Neural cell (in vitro differentiated cells): ENCODE measurements around the gene ZSWIM6. TPM values are rescaled to one million over a fixed set of nuclear protein-coding genes. Genes with fewer than 3 reads are reported as not detected.

Experiments used
- H2AFZ ChIP-seq: fragments of 200-600, 300-800 bp; sonication (generic), shearing (Covaris generic); 2 replicates; pipeline ENCODE4 v1.6.0; 2014; ENCODE audit warnings: low read depth, mild to moderate bottlenecking, antibody characterized with exemption, low read length, moderate library complexity
- H3F3A ChIP-seq: fragments of 200-600 bp; shearing (Covaris generic); 2 replicates; pipeline ENCODE4 v1.6.1; 2016; ENCODE audit warnings: mild to moderate bottlenecking, moderate library complexity, mixed read lengths, antibody characterized with exemption, low read length; ENCODE audit not compliant: insufficient read depth, poor library complexity, severe bottlenecking
- H3K27ac ChIP-seq: fragments of 200-600, 300-800 bp; sonication (generic), shearing (Covaris generic); 2 replicates; pipeline ENCODE4 v1.5.1; 2014; ENCODE audit warnings: mild to moderate bottlenecking, low read length, moderate library complexity
- H3K27me3 ChIP-seq: fragments of 300-800, 200-600 bp; sonication (generic), shearing (Covaris generic); 2 replicates; pipeline ENCODE4 v1.6.0; 2014; ENCODE audit warnings: mild to moderate bottlenecking, low read depth, low read length, moderate library complexity; ENCODE audit not compliant: insufficient read depth
- H3K36me3 ChIP-seq: fragments of 300-800, 200-600 bp; sonication (generic), shearing (Covaris generic); 2 replicates; pipeline ENCODE4 v1.5.1; 2014; ENCODE audit warnings: mild to moderate bottlenecking, antibody characterized with exemption, low read length, moderate library complexity; ENCODE audit not compliant: insufficient read depth
- H3K4me2 ChIP-seq: fragments of 300-800, 200-600 bp; sonication (generic), shearing (Covaris generic); 2 replicates; pipeline ENCODE4 v1.6.0; 2014; ENCODE audit warnings: mild to moderate bottlenecking, low read length
- H3K4me3 ChIP-seq: fragments of 300-800, 200-600 bp; sonication (generic), shearing (Covaris generic); 2 replicates; pipeline ENCODE4 v1.5.1; 2014; ENCODE audit warnings: mild to moderate bottlenecking, low read length, moderate library complexity
- H3K79me2 ChIP-seq: fragments of 200-600 bp; shearing (Covaris generic); replicated peaks from 2 replicates; pipeline ENCODE4 v1.6.0; 2014; ENCODE audit warnings: mild to moderate bottlenecking, low read length, moderate library complexity; ENCODE audit not compliant: insufficient read depth
- H3K9ac ChIP-seq: fragments of 300-800, 200-600 bp; sonication (generic), shearing (Covaris generic); 2 replicates; pipeline ENCODE4 v1.6.1; 2016; ENCODE audit warnings: mild to moderate bottlenecking, low read length, mixed read lengths
- H3K9me2 ChIP-seq: fragments of 200-600 bp; shearing (Covaris generic); 2 replicates; pipeline ENCODE4 v1.6.1; 2016; ENCODE audit warnings: mild to moderate bottlenecking, low read length, mixed read lengths; ENCODE audit not compliant: insufficient read depth
- H3K9me3 ChIP-seq: fragments of 200-600, 300-800 bp; sonication (generic), shearing (Covaris generic); 2 replicates; pipeline ENCODE4 v1.6.1; 2016; ENCODE audit warnings: mild to moderate bottlenecking, mixed run types, low read length, moderate library complexity, mixed read lengths
- H4K20me1 ChIP-seq: fragments of 200-600 bp; shearing (Covaris generic); 2 replicates; pipeline ENCODE4 v1.6.1; 2016; ENCODE audit warnings: mild to moderate bottlenecking, mixed run types; ENCODE audit not compliant: insufficient read depth
- CTCF ChIP-seq: fragments of 450-650 bp; IDR thresholded peaks from 2 replicates; pipeline ENCODE4 v1.5.1; 2014; ENCODE audit warnings: antibody characterized with exemption, mild to moderate bottlenecking, moderate library complexity; ENCODE audit not compliant: poor library complexity, severe bottlenecking
- EP300 ChIP-seq: fragments of 450-650 bp; conservative IDR thresholded peaks from 2 replicates; pipeline ENCODE4 v1.6.1; 2014; ENCODE audit warnings: antibody characterized with exemption, mild to moderate bottlenecking, moderate library complexity; ENCODE audit not compliant: poor library complexity, severe bottlenecking
- EZH2 ChIP-seq: fragments of 200-600, 300-800 bp; shearing (Covaris generic), sonication (generic); IDR thresholded peaks from 2 replicates; pipeline ENCODE4 v1.6.1; 2014; ENCODE audit warnings: antibody characterized with exemption, low read length, borderline replicate concordance, mild to moderate bottlenecking; ENCODE audit not compliant: insufficient read depth, poor library complexity, severe bottlenecking
- MXI1 ChIP-seq: fragments of 450-650 bp; conservative IDR thresholded peaks from 2 replicates; pipeline ENCODE4 v1.6.1; 2014; ENCODE audit warnings: antibody characterized with exemption, mild to moderate bottlenecking; ENCODE audit not compliant: poor library complexity, severe bottlenecking
- POLR2AphosphoS5 ChIP-seq: IDR thresholded peaks from 2 replicates; pipeline ENCODE4 v1.6.1; 2012
- RAD21 ChIP-seq: fragments of 450-650 bp; conservative IDR thresholded peaks from 2 replicates; pipeline ENCODE4 v1.6.1; 2014; ENCODE audit warnings: antibody characterized with exemption, mild to moderate bottlenecking, moderate library complexity
- REST ChIP-seq: IDR thresholded peaks from 2 replicates; pipeline ENCODE4 v1.6.1; 2012; ENCODE audit warnings: borderline replicate concordance
- SMC3 ChIP-seq: fragments of 450-650 bp; conservative IDR thresholded peaks from 2 replicates; pipeline ENCODE4 v1.6.1; 2014; ENCODE audit warnings: antibody characterized with exemption, mild to moderate bottlenecking, moderate library complexity; ENCODE audit not compliant: poor library complexity
- TAF1 ChIP-seq: IDR thresholded peaks from 2 replicates; pipeline ENCODE4 v1.6.1; 2012; ENCODE audit warnings: low read depth
- polyA plus RNA-seq: library from polyadenylated mRNA; depleted of rRNA; stranded (reverse); fragments of >200 nt; gene quantifications from 2 replicates; pipeline ENCODE4 v1.2.3, GENCODE V29; 2014

Gene ZSWIM6
- polyA plus RNA-seq, 1 donor from 2014 or later: 43.6 TPM

- no peaks in the 10 kb centered on the region for H3K27me3 ChIP-seq
- no peaks in the 10 kb centered on the region for H3K9me2 ChIP-seq
- TF ChIP-seq RAD21 (no peak), EZH2 (no peak), SMC3 (no peak)
- no peaks in the 10 kb centered on the region for H3K9me3 ChIP-seq
- no peak overlapping the region for H3K4me3 ChIP-seq
- peaks cover 98% of the 10 kb centered on the region for H3K79me2 ChIP-seq
- H4K20me1 ChIP-seq: no peaks in the 10 kb centered on the region
- H3K9ac ChIP-seq: no peak overlapping the region
- H3F3A ChIP-seq: peaks cover 2% of the 10 kb centered on the region
- no peak overlapping the region for H2AFZ ChIP-seq
- H3K27ac ChIP-seq: no peak overlapping the region
- H3K36me3 ChIP-seq: peaks cover 8% of the 10 kb centered on the region
- H3K4me2 ChIP-seq: no peak overlapping the region
These were observed 139.3 kb downstream of the ZSWIM6 start for GRCh38 chr5:61471352-61471751.

- Histone ChIP-seq H3F3A (peaks cover 2% of the 10 kb centered on the region), H3K9ac (no peak overlapping the region), H3K27me3 (no peaks in the 10 kb centered on the region), H3K27ac (no peak overlapping the region), H2AFZ (no peak overlapping the region), H3K9me3 (no peaks in the 10 kb centered on the region), H3K4me2 (no peak overlapping the region), H4K20me1 (no peaks in the 10 kb centered on the region), H3K79me2 (peaks cover 98% of the 10 kb centered on the region), H3K36me3 (peaks cover 8% of the 10 kb centered on the region), H3K4me3 (no peak overlapping the region), H3K9me2 (no peaks in the 10 kb centered on the region)
- TF ChIP-seq EZH2 (no peak), RAD21 (no peak), SMC3 (no peak)
These were observed 140.3 kb downstream of the ZSWIM6 start for GRCh38 chr5:61472172-61472958.

GRCh38 chr5:61474746-61475145 lies 142.7 kb downstream of the ZSWIM6 start:
- no peak overlapping the region for H3K4me3 ChIP-seq

More at GRCh38 chr5:61474746-61475145, 142.7 kb downstream of the ZSWIM6 start:
- H3K9ac ChIP-seq: no peak overlapping the region
- H3K36me3 ChIP-seq: peaks cover 8% of the 10 kb centered on the region
- no peaks in the 10 kb centered on the region for H3K9me2 ChIP-seq
- H3F3A ChIP-seq: no peaks in the 10 kb centered on the region
- no peak for TF ChIP-seq RAD21
- no peak for TF ChIP-seq EP300
- no peak for TF ChIP-seq CTCF
- TF ChIP-seq SMC3: no peak
- TF ChIP-seq REST: no peak
- no peak for TF ChIP-seq MXI1
- TF ChIP-seq EZH2: no peak
- no peak for TF ChIP-seq POLR2AphosphoS5
- TF ChIP-seq TAF1: no peak
- H3K4me2 ChIP-seq: no peak overlapping the region
- H3K27ac ChIP-seq: no peak overlapping the region
- H4K20me1 ChIP-seq: no peaks in the 10 kb centered on the region
- peaks cover 88% of the 10 kb centered on the region for H3K79me2 ChIP-seq
- no peak overlapping the region for H2AFZ ChIP-seq
- no peaks in the 10 kb centered on the region for H3K27me3 ChIP-seq
- H3K9me3 ChIP-seq: no peaks in the 10 kb centered on the region
